NOMO-1 treated with dmso at 0.1 percent for 144 hours (cell line): ENCODE results near the gene MTMR12.
"Not testable (repeated sequence)": the region's sequence is repeated elsewhere in the genome, so short reads cannot be mapped to it uniquely, and the experiment has no call there.

Experiments used
- DNase-seq: peaks from one replicate; lab custom pipeline; 2025; ENCODE audit not compliant: unreplicated experiment; lab: John Stamatoyannopoulos, UW

The MTMR12 gene

DNA sequence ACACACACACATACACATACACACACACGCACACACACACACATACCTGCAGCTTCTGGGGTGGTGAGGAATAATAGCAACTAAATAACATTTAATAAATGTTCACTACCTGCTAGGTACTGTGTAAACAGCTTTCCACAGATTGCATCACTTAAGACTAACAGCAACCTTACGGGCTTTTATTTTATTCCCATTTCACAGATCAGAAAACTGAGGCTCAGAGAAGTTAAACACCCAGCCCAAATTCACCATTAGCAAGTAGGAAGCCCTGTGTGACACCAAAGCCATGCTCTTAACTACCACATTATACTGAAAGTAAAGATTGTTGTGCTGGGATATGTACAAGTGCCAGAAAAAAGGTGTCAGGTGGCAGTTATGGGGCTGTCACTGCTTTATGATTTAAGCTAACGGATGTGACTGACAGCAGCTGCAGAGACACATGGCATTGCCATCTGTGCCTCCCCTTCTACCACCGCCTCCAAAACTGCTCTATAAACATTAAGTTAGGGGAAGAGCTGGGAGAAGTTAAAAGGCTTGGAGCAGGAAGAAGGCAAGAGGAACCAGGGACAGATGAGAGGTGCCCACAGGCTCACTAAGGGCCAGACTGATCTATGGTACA, 13.6 kb downstream of the MTMR12 start:
- no peak for DNase-seq

DNA sequence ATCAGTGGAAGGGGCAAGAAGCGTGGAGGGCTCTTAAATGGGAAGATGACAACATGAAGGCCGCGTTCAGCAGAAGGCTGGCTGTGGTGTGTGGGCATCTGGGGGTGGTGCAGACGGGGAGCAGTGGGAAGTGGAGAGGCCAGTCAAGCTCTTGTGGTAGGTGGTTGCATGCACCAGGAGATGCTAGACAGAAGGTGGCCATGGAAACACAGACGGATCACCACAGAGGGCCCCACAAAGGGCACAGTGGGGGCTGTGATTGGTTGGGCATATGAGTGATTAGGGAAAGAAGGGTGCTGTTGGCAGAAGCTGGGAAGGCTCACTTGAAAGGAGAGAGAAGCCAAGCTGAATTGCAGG, 14.7 kb downstream of the MTMR12 start:
- DNase-seq: no peak

DNA sequence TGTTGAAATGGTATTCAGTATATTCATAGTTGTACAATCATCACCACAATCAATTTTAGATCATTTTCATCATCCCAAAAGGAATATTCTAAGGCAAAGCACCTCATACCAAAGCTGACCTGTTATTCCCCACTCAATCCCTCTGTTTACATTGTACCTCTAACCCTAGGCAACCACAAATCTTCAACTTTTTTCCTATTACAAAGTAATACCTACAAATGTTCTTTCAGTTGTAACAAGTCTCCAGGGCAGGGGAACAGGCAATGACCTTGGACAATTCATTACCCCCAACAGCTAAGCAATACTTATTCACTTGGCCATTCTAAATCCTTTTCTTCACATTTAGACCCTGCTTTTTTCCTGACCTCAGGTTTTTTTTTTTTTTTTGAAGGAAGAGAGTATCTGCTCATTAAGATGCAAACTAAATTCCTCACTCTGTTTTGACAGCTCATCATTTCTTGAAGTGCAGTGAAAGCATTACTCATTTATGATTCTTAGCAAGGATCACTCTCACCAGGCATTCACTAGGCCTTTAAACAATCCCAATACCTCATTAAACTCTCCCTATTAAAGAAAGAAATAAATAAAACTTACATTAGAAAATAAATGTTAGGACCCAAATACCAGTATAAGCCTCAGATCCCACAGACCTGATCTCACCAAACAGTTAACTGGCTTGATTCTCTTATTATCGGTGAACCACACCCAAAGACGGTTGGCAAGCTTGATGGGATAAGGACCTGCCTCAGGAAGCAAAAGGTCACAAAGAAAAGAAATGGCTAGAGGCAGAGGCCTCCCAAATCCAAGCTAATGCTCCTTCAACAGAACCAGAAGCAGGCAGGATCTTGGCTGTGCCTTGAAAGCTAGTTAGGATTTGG, 15.3 kb downstream of the MTMR12 start:
- no peak for DNase-seq

DNA sequence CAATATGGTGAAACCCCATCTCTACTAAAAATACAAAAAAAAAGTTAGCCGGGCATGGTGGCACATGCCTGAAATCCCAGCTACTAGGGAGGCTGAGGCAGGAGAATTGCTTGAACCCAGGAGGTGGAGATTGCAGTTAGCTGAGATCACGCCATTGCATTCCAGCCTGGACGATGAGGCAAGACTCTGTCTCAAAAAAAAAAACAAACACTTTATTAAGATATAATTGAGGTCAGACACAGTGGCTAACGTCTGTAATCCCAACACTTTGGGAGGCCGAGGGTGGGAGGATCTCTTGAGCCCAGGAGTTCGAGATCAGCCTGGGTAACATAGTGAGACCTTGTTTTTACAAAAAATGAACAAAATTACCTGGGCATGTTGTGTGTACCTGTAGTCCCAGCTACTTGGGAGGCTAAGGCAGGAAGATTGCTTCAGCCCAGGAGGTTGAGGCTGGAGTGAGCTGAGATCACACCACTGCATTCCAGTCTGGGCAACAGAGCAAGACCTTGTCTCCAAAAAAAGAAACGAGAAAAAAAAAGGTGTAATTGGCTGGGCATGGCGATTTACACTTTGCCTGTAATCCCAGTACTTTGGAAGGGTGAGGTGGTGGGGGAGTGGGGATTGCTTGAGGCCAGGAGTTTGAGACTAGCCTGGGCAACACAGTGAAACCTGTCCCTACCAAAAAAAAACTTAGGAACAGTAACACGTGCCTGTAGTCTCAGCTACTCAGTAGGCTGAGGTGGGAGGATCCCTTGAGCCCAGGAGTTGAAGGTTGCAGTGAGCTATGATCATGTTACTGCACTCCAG, 16.6 kb downstream of the MTMR12 start:
- DNase-seq: not testable (repeated sequence)

DNA sequence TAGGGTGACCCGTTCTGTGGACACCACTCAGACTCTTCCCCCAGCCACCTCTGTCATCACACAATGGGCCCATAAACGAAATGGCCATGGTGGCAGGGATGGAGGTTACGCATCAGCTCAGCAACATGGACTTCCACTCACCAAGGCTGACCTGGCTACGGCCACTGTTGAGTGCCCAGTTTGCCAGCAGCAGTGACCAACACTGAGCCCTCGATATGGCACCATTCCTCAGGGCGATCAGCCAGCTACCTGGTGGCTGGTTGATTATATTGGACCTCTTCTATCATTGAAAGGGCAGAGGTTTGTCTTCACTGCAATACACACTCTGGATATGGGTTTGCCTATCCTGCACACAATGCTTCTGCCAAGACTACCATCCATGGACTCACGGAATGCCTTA, 21.1 kb downstream of the MTMR12 start:
- DNase-seq: no peak

DNA sequence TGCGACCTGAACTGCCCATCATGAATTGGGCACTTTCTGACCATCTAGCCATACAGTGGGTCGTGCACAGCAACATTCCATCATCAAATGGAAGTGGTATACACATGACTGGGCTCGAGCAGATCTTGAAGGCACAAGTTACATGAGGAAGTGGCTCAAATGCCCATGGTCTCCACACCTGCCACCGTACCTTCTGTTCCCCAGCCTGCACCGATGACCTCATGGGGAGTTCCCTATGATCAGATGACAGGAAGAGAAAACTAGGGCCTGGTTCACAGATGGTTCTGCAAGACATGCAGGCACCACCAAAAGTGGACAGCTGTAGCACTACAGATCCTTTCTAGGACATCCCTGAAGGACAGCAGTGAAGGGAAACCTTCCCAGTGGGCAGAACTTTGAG, 21.8 kb downstream of the MTMR12 start:
- DNase-seq: no peak

DNA sequence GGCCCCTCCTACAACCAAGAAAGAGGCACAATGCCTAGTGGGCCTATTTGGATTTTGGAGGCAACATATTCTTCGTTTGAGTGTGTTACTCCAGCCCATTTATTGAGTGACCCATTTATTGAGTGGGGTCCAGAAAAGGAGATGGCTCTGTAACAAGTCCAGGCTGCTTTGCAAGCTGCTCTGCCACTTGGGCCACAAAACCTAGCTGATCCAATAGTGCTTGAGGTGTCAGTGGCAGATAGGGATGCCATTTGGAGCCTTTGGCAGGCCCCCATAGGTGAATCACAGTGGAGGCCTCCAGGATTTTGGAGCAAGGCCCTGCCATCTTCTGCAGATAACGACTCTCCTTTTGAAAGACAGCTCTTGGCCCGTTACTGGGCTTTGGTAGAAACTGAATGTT, 22.2 kb downstream of the MTMR12 start:
- not testable (repeated sequence) for DNase-seq

DNA sequence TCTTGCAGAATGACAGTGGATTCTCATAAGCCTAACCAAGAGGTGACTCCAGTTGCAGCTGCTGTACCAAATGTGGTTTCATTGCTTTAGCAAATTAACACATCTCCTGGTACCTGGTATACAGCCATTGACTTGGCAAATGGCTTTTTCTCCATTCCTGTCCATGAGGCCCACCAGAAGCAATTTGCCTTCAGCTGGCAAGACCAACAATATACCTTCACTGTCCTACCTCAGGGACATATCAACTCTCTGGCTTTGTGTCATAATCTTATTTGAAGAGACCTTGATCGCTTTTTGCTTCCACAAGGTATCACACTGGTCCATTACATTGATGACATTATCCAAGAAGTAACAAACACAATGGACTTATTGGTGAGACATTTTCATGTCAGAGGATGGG, 22.8 kb downstream of the MTMR12 start:
- not testable (repeated sequence) for DNase-seq

DNA sequence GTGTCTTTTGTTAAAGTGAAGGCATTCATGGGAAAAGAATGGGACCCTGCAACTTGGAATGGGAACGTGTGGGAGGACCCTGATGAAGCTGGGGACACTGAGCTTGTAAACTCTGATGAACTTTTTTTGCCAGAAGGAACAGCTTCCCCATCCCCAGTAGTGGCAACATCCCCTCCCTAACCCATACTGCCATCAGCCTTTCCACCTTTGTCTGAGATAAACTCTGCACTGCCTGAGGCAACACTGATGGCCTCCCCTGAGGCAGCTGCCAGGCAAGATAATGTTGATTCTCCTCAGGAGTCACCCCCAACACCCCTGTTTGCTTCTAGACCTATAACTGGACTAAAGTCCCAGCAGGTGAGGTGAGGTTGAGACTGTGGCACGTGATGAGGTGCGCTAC, 24.6 kb downstream of the MTMR12 start:
- DNase-seq: not testable (repeated sequence)

DNA sequence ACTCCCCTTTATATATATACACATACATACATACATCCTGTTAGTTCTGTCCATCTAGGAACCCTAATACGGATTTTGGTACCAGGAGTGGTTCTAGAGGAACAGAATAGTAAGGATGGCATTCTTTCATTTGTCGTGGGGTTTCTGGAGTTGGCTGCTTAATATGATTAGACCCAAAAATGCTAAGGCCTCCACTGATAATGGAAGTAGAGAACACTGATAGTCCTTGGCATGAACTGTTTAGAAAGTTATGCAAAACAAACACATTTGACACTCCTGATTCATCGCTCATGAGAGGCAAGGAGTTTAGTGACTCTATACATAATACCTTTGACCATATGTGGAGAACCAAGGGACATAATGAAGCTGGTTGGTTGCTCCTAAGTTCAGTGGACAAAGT, 25.2 kb downstream of the MTMR12 start:
- not testable (repeated sequence) for DNase-seq

DNA sequence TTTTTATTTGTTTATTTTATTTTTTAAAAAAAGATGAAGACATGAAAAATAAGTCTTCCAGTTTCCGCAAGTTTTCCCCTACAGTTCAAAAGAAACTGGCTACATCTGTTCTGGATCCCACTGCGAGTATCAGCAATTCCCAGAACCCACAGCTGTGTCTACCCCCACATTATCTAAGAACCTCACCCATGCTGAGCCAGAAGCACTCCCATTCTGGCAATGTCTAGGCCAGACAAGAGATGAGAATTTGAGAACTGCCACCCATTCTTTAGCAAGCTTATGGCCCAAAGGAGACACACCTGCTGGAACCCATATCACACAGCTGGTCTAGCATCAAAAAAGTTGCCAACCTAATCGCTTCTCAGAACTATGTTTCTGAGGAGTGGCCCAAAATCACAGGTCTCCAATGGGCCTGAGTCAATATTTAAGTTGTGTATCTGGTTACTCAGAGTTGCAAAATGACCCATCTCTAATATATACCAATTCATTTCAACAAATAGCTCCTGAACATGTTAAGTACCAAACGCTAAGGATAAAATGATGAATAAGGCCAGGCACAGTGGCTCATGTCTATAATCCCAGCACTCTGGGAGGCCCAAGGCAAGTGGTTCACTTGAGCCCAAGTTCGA, 27.1 kb downstream of the MTMR12 start:
- no peak for DNase-seq

DNA sequence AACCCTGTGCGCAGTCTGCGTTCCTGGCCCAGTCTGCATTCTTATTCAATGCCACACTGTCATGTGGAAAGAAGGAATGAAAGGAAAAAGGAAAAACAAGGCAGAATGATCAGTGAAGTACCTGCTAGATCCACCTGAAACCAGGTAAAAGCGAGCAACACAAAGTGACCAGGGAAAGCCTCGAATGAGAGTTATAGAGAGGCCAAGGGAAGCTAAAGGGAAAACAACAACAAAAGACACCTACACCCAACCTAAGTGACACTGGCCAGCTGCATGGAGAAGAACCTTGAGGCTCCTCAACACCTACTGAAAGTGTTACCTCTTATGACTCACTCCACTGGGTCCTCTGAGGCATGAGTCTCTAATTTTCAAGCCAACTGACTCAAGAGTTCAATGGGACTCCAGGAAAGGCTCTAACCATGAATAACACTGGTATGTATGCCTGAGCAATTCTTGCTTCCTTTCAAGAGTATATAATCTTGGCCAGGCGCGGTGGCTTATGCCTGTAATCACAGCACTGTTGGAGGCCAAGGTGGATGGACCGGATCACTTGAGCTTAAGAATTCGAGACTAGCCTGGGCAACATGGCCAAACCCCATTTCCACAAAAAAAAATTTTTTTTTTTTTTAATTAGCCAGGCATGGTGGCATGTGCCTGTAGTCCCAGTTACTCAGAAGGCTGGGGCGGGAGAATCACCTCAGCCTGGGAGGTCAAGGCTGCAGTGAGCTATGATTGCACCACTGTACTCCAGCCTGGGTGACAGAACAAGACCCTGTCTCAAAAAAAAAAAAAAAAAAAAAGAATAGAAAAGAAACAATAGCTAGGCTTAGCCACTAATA, 29.0 kb downstream of the MTMR12 start:
- DNase-seq: no peak

DNA sequence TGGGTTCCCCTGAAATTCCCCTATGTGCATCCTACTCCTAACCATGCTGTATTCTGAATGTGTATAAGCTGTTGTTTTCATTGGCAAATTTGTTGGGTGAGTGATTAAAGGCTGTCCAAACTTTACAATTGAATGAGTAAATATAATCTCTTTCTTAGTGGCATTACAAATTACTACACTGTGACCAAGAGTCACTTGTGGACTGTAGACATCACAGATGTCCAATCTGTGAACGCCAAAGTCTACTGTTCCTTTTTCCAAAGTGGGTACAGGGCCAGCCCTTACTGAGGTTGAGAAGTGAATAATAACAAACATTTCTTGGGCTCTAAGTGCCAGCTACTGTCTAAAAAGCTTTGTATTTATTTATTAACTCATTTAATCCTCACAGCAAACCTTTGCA, 29.7 kb downstream of the MTMR12 start:
- DNase-seq: no peak

DNA sequence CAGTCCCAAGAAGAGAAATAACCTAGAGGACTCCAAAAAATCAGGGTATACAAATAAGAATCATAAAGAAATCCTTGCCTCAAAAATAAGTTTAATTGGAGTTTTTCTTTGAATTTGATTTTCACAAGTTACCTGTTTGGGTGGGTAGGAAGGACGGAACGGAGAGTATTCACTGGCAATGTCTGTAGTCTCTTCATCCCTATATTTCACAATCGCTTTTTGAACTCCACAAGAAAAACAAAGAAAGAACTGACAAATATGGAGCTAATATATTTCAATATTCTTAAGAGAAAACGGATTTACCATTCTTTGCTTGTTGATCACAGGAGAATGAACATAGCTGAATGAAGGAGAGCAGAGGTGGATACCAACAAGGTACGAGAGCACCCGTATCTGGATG, 30.1 kb downstream of the MTMR12 start:
- DNase-seq: no peak

DNA sequence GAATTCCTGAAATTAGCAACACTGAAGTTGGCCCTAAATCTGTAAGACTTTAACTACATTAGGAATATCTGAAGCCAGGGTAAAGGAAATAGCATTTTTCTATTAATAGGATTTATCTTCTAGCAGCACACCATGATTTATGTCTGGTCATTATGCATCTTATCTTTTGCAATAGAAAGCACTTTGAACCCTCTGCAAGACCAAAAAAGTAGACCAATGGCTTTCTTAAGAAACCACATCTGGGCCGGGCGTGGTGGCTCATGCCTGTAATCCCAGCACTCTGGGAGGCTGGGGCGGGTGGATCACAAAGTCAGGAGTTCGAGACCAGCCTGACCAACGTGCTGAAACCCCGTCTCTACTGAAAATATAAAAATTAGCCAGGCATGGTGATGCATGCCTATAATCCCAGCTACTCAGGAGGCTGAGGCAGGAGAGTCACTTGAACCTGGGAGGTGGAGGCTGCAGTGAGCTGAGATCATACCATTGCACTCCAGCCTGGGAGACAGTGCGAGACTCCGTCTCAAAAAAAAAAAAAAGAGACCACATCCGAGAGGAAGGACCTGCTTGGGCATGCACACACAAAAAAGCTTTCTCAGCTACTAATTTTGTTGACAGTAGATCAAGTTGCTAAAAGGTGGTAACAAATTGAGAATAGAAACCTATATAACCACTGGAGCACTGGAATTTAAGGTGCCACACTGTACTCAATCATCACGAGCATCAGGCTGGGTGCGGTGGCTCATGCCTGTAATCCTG, 31.2 kb downstream of the MTMR12 start:
- DNase-seq: peak; percentile 98

DNA sequence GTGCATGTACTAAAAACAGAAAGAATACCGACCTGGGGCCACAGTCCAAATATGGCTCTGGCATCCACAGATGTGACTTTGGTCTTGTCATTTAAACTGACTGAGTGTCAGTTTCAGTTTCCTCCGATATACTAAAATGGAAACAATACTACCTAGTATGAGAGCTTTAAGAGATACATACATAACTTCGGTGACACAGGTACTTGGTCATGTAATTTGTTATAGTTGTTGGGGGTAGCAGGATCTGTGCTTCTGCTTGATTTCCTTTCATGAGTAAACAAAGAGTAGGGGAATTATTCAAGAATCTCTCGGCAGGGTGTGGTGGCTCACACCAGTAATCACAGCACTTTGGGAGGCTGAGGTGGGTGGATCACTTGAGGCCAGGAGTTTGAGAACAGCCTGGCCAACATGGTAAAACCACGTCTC, 32.1 kb downstream of the MTMR12 start:
- no peak for DNase-seq

DNA sequence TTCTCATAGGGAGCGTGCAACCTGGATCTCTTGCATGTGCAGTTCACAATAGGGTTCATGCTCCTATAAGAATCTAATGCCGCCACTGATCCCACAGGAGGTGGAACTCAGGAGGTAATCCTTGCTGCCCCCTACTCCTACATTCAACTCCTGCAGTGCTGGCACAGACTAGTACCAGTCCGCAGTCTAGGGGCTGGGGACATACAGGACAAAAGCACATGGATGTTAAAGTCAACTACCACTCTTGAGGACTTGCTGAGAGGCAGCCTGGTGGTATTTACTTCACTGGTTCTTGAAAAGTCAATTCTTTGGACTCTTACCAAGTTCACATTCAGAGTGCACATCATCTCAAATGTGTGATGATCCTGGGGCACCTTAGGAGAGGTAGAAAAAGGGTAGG, 33.0 kb downstream of the MTMR12 start:
- DNase-seq: no peak

DNA sequence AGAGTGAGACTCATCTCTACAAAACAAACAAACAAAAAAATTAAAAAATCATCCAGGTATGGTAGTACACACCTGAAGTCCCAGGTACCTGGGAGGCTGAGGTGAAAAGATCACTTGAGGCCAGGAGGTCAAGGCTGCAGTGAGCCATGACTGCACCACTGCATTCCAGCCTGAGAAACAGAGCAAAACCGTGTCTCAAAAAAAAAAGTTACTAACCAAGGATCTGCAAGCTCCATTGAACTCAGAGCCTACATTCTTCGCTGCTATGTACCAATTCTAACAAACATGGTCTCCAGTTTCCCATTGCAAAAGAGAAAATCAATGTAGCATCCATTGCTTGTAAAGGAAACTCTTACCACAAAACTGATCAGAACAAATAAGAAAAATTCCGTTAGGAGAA, 33.5 kb downstream of the MTMR12 start:
- DNase-seq: no peak

DNA sequence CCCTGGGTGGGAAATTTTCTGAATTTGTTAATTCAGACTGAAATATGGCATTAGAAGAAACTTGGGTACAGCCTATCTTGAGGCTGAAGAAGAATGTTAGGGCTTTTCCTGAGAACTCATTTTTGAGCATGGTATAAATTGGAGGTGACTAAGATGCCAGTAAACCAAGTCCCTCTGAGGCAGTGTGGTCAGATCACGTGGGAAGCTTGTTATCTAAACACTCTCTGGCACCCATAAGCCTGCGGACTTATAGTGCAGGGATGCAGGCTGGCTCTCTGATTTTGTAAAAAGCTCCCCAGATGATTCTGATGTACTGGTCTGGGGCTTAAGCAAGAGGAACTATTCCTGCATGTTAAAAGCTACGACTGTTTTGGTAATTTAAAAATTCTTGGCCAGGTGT, 34.3 kb downstream of the MTMR12 start:
- DNase-seq: no peak

DNA sequence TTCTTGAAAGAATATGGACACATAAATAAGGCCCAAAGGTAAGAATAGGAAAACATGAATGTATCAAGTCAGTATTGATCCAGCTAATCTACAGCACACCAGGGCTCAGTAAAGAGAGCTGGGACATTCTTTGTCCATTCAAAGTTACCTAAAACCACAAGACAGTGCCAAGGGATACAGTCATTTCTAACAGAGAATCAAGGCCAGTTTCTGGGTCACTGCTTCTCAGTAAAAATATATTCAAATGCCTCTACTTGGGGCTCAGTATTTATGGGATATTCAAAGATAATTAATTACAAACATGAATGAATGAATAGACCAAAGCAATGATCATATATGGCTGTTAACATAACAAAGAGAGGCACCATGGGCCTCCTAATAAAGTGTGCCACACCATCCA, 34.9 kb downstream of the MTMR12 start:
- DNase-seq: no peak
